ENCODE measurements around the gene SCARF1.

Gene SCARF1

DNA sequence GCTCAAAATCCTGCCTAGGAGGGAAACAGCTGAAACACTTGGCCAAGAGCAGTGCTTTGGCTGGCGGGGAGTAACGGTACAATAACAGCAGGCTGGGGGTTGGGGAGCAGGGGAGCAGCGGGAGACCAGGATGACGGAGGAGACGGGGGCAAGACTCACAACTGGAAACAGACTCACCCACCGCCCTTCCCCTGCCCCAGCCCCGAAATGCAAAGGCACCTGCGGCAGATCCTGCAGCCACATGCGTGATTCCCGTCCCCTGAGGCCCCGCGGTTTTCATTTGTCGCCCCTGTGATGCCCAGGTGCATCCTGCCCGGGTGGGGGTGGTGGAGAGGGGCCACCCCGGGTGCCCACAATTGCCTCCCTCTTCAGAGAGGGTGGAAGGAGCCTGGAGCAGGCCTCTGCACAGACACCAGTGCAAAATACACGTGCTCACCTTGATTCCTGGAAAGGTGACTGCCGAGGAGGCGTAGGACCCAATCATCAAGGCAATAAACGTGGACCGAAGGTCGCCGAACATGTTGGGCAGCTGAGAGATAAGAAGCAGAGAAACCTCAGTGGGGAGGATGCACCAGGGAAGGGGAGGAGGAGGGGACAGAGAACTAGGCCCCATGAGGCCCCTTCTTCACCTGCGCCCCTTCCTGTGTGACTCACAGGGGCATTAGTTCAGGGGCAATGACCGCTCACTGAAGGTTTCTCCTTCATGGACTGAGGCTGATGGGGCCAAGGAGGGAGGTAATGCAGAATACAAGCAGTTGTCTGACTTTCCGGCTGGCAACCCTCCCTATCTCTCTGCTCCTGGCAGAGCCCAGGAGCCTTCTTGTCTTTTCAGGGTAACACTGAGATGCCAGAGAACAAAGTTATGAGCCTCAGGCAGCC, 52.5 kb downstream of the SCARF1 start:
- DNase-seq = no peak

GRCh38 chr17:1591474-1592090, 54.0 kb downstream of the SCARF1 start:
- no peak for DNase-seq

DNA sequence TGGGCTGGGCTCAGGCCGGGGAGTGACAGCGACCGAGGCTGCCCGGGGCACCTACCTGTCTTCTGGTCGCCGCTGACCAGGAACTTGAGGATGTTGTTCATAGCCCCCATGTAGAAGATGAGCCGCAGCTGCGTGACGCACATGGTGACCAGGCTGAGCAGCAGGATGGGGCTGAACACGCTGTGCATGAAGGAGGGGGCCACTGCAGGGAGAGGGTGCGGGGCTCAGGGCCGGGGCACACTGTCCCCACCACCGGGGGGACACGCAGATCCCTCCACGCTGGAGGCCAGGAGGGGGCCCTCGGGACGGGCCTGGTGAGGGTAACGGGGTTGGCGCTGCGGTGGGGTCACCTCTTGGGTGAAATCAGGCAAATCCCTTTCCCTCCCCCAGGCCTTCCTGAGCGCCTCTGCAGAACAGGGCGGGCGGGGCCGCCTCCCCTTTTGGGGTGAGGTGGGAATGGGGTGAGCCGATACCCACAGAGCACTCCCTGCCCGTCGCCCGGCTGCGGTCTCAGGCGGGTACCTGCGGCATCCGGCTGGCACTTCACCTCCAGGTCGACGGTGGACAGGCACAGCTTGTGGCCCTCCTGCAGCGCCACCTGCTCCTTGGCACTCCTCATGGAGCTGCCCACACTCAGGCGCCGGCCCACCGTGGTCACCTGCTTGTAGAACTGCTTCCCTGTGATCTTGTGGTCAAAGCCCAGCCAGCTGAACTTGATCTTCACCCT, 54.6 kb downstream of the SCARF1 start:
- no peak for DNase-seq

- no peak for DNase-seq
Measured at GRCh38 chr17:1590029-1590746, 55.3 kb downstream of the SCARF1 start.

GRCh38 chr17:1588821-1589585, 56.5 kb downstream of the SCARF1 start:
- DNase-seq = no peak

DNA sequence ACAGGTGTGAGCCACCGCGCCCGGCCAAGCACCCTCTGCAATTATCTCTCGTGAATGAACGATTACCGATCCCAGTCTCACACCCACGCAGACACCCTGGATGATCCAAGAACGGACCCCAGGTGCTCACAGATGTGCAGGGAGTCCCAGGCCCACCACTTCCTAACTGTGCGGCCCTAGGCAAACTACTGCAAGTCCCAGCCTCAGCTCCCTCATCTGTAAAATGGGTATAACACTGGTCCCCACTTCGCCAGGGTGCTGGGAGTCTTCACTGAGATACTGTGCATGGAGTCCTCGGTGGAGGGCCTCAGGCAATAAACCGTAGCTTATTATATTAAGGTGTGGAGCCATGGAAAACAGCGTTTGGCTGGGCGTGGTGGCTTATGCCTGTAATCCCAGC, 61.4 kb downstream of the SCARF1 start:
- DNase-seq = no peak

Data from eye (tissue), 1 donor.